Stimulated activated naive CD4-positive, alpha-beta T cell treated with Interleukin-2 at 50 U/mL for 16 hours (primary cell): Measurements from ENCODE around the gene FAM161A.

Experiments
- DNase-seq: peaks from one replicate; lab custom pipeline; 2025; lab: John Stamatoyannopoulos, UW

FAM161A gene

GRCh38 chr2:61786876-61787275, 67.0 kb downstream of the FAM161A start:
- no peak for DNase-seq

DNA sequence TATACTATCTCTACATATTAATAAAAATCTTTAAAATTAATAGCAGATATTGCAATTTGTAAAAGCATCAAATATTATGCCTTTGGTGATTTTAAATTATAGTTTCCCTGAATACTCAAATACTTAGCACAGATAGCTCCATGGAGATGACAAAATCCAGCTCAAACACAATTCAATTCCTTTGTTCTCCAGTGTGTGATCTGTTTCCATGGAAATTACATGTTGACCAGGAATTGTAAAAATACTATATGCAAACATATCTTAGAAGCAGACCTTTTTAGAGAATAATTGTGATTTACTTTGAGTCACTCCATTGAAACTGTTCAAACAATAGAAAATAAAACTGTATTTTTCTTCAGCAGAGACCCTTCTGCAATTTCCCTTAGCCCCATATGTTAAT, 68.3 kb downstream of the FAM161A start:
- DNase-seq, result no peak

- DNase-seq, result no peak
Observed at GRCh38 chr2:61784643-61785042, 69.2 kb downstream of the FAM161A start.

- DNase-seq, result no peak
Observed at GRCh38 chr2:61775956-61776570, 77.8 kb downstream of the FAM161A start.
